GM19193 (cell line): Measurements from ENCODE around the gene IL34.

Experiments used
- POLR2A ChIP-seq: IDR thresholded peaks from 4 replicates; pipeline ENCODE4 v1.6.1; 2011; ENCODE audit not compliant: insufficient read depth, insufficient read length; ENCODE audit errors: extremely low read depth

Gene IL34

DNA sequence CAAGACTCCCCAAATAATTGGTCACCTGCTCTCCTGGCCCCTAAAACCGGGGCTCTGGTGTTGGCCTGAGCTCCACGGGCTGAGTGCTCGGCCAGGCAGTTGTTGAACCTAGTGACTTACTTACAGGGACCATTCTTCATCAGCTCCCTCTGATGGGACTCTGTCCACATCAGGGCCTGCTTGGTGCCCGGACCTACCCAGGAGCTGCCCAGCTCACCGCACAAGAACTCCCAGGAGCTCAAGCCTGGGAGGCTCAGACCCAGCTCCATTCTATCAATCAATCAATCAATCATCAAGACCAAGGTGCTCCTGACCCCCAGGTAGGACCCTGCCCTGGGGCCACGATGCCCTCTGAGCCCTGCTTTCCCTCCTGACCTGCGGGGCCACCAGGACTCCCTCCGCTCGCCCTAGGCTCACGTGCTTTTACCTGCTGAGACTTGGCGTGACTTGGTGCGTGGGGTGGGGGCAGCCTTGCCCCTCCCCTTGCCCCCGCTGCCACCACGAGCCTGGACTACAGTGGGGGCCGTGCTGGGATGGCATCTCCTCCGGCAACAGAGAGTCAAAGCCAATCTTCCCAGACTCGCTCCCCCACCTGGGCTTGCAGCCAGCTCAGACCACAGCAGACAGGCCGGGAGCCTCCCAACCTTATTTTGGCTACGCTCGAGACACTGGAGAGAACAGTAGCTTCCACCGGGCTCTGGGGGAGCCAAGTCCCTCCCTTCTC lies 15.7 kb downstream of the IL34 start:
- TF ChIP-seq POLR2A = no peak

DNA sequence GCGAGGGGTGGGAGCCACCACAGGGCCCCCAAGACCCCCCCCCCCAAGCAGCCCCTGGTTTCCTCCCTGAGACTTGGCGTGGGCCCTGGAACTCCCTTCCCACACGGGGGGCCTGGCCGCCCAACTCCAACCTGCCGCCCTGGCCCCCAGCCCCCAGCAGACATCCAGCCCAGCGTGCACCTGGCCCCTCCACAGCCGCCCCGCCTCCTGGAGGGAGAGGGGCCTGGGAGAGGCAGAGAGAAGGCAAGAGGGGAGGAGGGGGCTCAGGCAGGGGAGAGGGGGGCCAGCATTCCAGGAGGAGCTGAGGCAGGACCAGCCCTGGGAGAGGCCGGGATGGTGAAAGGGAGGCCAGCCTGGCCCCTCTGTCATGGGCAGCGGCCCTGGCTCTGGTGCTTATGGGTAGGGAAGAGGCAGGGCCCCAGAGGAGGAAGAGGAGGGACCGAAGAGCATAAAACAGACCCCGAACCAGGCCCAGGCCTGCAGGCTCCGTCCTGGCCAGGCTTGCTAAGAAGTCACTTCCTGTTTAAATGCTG lies 16.7 kb downstream of the IL34 start:
- TF ChIP-seq POLR2A = no peak

DNA sequence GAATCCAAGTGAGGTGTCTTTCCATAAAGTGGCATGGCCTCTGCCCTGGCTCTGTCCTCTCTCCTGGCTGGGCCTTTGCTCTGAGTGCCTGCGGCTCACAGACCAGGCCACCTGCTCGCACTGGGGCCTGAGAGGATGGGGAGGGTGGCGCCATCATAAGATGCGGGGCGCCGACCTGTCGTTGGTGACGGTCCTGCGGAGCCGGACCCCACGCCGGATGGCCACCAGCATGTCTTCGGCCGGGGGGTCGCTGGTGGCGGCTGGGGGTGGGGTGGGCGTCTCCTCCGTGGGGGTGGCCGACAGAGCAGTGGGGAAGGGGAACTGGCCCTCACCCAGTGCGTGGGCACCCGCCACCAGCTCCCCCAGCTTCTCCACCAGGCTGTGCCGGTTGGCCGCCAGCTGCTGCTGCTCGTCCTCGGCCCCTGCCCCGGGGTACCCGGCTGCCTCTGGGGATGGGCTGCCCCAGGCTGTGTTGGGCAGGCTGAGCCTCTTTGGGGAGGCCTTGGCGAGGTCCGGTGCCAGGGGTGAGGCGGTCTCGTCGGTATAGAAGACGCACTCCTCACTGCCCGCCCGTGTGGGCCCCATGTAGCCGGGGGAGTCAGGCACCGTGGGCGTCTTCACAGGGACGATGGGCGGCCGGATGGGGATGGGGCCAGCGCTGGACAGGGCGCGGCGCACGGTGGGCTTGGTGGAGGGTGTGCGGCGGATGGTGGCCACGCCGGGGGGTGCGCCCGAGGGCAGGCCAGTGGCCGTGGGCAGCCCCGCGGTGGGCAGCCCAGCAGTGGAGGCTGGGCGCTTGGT lies 17.4 kb downstream of the IL34 start:
- TF ChIP-seq POLR2A = no peak

DNA sequence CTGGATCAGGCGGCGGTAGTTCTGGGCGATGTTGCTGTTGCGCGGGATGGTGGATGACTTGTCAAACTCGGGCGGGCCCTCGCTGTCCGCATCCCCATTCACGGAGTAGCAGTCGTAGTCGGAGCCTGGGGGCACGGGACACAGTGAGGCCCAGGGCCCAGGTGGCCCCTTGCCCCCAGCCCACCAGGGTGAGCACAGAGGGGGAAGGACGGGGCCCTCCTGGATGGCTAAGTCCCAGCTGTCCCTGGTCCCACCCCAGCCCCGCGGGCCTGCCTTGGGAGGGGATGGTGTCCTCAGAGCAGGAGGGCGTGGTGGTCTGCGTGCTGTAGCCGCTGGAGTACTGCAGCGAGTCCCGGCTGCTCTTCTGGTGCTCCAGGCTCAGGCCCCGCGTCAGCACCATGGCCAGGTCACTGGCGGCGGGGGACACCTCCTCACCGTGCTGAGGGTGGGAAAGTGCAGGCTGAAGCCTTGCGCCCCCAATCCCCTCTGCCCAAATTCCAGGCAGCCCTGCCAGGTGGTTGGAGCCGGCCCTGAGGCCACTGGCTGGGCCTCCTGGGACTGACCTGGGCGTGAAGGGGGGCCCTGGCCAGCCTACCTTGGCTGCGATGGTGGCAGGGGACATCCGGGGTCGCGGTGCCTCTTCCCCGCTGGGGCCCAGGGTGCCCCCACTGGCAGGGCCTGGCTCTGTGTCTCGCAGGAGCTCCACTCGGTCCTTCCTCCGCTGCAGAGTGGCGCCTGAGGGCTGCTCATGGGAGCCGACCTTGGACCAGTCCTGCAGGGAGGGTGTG lies 18.2 kb downstream of the IL34 start:
- no peak for TF ChIP-seq POLR2A

DNA sequence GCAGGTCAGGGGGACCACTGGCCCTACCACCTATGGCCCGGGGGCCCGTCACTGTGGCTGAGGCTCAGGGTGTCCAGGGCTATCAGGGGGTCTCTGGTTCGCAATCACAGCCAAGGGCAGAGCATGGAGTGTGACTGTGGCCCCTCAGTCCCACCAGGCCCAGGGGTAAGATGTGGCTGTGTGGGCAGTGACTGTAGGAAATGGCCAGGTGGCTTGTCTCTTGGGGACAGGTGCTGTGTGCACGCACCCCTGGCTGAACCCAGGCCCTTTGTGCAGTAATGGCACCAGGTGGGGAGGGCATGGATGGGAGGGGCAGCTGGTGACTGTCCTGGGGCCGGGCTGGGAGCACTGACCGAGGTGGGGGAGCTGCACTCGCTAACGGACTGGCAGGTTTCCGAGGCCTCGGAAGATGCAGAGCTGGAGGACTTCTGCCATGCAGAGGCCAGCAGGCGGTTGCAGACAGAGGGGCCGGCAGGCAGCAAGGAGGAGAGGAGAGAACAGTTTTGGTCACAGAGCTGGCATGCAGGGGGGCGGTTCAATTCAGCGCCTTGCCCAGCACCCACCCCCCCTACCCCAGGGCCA lies 18.8 kb downstream of the IL34 start:
- no peak for TF ChIP-seq POLR2A

DNA sequence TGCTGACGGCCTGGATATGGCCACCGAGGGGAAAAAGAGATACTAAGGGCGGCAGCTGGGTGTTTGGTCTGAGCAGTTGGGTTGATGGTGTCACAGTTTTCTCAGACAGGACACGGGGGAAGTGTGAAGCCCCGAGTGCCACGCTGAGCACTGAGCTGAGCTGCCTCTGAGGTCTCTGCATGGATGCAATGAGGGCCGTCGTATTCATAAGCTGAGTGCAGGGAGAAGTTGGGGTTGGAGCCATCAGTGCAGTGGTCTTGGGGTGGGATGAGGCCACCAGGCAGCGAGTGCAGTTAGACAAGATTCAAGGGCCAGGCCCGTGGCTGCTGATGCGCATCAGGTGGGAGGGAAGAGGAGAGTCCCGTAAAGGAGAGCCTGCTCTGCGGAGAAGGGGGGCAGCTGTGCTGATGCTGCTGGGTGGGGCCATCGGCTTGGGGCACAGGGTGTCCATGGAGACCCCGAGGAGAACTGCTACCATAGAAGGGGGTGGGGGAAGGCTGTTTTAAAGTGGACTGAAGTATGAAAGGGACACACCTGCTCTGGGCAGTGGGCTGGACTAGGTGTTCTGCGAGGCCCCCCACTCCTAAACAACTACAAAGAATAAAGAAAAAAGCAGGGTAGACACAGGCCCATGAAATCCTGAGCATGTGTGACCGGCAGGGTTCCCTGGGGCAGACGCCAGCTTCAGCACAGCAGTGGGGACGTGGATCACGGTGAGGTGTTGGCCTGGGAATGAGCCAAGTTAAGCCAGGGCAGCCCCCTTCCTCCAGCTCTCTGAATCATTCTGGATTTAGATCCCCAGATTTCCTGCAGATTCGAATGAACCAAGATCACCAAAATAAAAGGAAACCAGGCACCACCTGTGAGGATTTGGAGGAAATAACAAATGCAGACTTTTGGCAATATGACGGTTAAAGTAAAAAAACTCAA lies 19.7 kb downstream of the IL34 start:
- TF ChIP-seq POLR2A = no peak

DNA sequence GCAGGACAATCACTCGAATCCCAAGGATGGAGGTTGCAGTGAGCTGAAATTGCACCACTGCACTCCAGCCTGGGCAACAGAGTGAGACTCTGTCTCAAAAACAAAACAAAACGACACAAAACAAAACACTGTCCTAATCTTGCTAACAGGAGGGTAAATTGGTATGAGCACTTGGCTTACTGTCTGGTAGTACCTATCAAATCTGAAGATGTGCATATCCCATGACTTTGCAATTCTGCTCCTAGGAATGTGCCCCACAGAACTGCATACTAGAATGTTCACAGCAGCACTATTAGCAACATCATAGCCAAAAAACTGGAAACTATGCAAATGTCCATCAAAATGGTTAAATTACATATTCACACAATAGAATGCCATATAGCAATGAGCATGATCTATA lies 23.8 kb downstream of the IL34 start:
- no peak for TF ChIP-seq POLR2A

DNA sequence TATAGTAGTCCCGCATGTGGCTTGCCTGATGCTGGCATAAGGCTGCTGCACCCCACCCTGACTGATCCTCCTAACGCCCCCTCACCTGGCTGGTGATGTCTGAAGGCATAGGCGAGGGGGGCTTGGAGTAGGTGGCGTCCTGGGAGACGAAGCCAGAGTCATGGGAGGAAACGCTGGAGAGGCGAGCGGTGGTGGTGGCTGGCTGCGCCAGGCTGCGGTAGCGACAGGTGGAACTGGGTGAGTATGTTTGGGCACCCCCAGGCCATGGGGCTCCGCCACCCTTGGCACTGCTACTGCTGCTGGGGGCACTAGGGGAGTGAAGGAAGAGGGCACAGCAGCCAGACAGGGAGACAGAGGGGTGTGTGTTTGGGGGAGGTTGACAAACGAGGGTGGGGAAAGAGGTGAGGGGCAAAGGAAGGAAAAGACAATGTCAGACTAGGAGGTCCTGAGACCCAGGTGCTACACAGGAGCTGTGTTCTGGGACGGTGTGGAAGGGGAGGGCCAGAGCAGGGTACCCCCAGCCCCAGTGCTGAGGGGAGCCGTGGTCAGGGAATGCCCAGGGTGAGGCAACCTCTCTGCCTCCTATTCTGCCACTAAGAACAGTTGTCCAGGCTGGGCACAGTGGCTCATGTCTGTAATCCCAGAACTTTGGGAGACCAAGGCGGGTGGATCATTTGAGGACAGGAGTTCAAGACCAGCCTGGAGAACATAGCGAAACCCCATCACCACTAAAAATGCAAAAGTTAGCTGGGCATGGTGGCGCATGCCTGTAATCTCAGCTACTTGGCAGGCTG lies 28.1 kb downstream of the IL34 start:
- no peak for TF ChIP-seq POLR2A

DNA sequence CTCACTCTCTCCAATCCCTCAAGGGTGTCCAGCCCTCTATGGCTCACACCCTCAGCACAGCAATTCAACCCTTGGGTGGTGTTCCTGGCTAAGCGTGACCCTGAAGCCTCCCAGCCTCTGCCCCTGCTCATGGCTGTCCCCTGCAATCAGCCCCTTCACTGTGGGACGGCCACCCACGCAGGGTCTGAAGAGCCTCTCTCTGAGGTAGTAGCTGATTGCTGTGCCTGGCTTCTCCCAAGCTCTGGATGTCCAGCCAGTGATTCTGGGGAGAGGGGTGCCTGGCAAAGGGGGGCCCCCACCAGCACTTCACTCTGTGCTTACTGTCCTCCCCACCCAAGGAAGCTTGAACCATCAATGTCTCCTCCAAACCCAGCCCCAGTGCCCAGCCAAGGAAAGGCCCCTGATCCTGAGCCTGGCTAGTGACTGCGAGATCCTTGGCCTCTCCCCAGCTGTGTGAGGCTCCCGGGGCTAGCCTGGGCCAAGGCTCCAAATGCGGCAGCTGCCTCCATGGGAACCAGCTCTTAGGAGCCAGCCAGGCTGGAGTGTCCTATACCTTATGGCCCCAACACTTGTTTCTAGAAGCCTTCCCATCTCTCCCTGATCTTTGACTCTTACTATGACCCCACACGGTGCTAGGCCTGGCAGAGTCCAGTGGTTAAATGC lies 29.6 kb downstream of the IL34 start:
- no peak for TF ChIP-seq POLR2A

DNA sequence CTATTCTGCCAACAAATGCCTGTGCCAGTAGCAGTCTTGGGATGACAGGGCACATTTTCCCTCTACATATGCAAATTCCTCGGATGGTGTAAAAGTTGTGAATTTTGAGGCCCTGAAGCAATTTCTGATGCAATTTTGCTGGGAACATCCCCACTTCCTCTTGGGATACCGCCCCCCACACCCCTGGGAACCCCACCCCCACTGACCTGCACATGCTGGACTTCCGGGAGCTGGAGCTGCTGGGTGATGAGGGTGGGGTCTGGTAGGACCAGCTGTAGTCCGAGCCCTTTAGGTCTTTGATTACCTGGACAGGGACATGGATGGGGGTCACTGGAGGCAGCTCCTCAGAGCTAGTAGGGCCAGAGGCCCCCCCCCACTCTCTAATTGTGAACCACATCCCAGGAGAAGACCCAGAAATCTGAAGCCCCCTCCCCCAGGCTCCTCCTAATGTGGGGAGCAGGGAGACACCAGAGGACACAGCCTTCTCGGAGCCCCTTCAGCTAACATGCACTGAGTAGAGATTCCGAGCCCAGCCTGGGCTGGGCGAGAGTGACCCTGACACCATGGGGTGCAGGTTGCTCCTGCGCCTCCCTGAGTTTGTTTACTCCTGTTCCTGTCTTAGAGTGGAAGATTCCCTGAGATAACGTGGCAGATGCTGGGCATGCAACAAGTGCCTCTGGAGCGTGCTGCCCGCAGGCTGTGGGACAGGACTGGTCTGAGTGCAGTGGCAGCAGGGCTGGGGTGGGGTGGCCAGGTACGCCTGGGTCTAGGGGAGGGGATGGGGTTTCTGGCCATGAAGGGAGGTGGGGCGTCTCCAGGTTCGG lies 30.5 kb downstream of the IL34 start:
- no peak for TF ChIP-seq POLR2A

DNA sequence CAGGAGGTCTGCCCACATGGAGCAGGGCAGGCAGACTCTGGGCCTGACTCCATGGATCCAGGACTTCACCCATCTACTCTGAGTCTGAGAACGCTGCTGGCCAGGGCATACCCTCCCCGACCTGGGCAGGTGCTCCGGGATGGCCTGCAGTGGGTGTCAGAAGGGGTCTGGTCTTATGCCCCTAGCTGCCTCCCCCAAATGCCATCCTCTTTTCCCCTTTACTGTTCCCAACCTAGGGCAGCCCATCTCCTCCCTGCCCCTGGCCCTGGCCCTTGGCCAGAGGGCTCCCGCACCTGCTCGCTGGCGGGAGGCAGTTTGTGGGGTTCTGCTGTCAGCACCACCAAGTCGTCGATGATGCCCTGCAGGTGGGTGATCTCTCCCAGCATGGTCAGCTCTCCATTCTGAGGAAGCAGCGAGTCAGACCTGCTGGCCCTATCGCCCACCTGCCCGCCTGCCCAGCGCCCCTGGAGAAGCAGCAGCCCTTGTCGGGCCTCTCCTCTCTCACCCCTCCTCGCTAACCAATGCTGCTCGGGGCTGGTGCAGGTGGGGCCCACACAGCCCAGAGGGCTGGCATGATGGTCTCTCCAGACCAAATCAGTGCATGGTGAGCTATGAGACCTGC lies 31.3 kb downstream of the IL34 start:
- TF ChIP-seq POLR2A = no peak
